Measurements from ENCODE around the gene OR4F16. TPM values are rescaled to one million over a fixed set of nuclear protein-coding genes. Genes with fewer than 3 reads are reported as not detected.

Gene OR4F16
- total and polyA plus RNA-seq, 2 of the 8 experiments (the other 6 are each of a cell fraction or from before 2014, with no cell fraction given) = not detected

Other genes with a start within 250 kb of the OR4F16 start
- not detected in 2 replicates for gene OR4F29, start 235.0 kb downstream of the OR4F16 start, total RNA-seq (2021; fragmentation: NEBNext Ultra II Directional; extraction: Animal tissue kit (Norgen Biotek cat#: 25700))
- not detected in 2 replicates for gene OR4F29, start 235.0 kb downstream of the OR4F16 start, polyA plus RNA-seq (2011; rRNA removed)
- gene SAMD11, start 237.3 kb upstream of the OR4F16 start, total RNA-seq (2021; fragmentation: NEBNext Ultra II Directional; extraction: Animal tissue kit (Norgen Biotek cat#: 25700)) = 0.25 and 0.30 TPM in 2 replicates
- gene SAMD11, start 237.3 kb upstream of the OR4F16 start, polyA plus RNA-seq (2011; rRNA removed) = 0.18 and 0.66 TPM in 2 replicates